GM12878 (cell line): Measurements from ENCODE around the gene ZNF230. TPM values are rescaled to one million over a fixed set of nuclear protein-coding genes. Genes with fewer than 3 reads are reported as not detected.

ENCODE experiments used
- ATAC-seq: fragments of 200-7000 bp; cut with Tn5 transposase; 3 replicates; pipeline ENCODE4 v1.9.1; 2020; ENCODE audit warnings: mild to moderate bottlenecking, moderate library complexity
- BruUV-seq: library from RNA; stranded (reverse); fragments of 400-500 nt; replicated peaks from 2 replicates; lab custom pipeline; 2021; lab: Mats Ljungman, UMichigan
- CTCF ChIA-PET: fragments of 300-600 bp; sonication (Branson Sonifier 250); formaldehyde crosslinking; extraction: SDS; loops from one replicate; lab custom pipeline; 2021; ENCODE audit warnings: inconsistent platforms; lab: Yijun Ruan, JAX
- POLR2A ChIA-PET: fragments of 350-600 bp; formaldehyde crosslinking; extraction: SDS; loops from one replicate; lab custom pipeline; 2021; ENCODE audit warnings: inconsistent platforms; lab: Charles Lee
- RAD21 ChIA-PET: fragments of 300-600 bp; sonication (Branson Sonifier 250); formaldehyde crosslinking; loops from one replicate; lab custom pipeline; 2023; ENCODE audit warnings: antibody characterized with exemption; ENCODE audit not compliant: unreplicated experiment; lab: Charles Lee
- SMC1A ChIA-PET: fragments of 300-600 bp; sonication (Branson Sonifier 250); formaldehyde crosslinking; loops from one replicate; lab custom pipeline; 2023; ENCODE audit not compliant: unreplicated experiment, uncharacterized antibody; lab: Charles Lee
- DNase-seq: peaks from one replicate; pipeline ENCODE4 v3.0.0-alpha.2; 2011; ENCODE audit warnings: low read depth, low spot score
- FAIRE-seq: peaks from 3 replicates; lab custom pipeline; 2011; peaks lifted over from hg19 to GRCh38; lab: Jason Lieb, UNC
- H2AFZ ChIP-seq: 2 replicates; pipeline ENCODE4 v1.6.0; 2011; ENCODE audit warnings: low read depth, low read length, control low read depth; ENCODE audit not compliant: control insufficient read depth
- H3K27ac ChIP-seq: 2 replicates; pipeline ENCODE4 v1.5.1; 2011; ENCODE audit warnings: control low read depth; ENCODE audit not compliant: control insufficient read depth, insufficient read depth
- H3K27me3 ChIP-seq, 2 experiments: replicated peaks in 1 of 2; 2 replicates each; pipeline versions ENCODE4 v1.6.0 to v1.6.1; 2011; ENCODE audit warnings: low read length in 1 of 2; ENCODE audit not compliant: control insufficient read depth in 2 of 2, insufficient read depth in 2 of 2
- H3K36me3 ChIP-seq, 2 experiments: 2 replicates each; pipeline ENCODE4 v1.5.1; 2011; ENCODE audit warnings: low read length in 1 of 2; ENCODE audit not compliant: control insufficient read depth in 2 of 2, insufficient read depth in 2 of 2
- H3K4me1 ChIP-seq: 2 replicates; pipeline ENCODE4 v1.6.1; 2011; ENCODE audit warnings: mild to moderate bottlenecking, low read length, moderate library complexity, mixed read lengths; ENCODE audit not compliant: control insufficient read depth, insufficient read depth
- H3K4me2 ChIP-seq: 2 replicates; pipeline ENCODE4 v1.6.0; 2011; ENCODE audit warnings: control low read depth; ENCODE audit not compliant: control insufficient read depth, insufficient read depth
- H3K4me3 ChIP-seq: fragments of 200-600 bp; sonication (generic); 2 replicates; pipeline ENCODE4 v1.5.1; 2016
- H3K79me2 ChIP-seq: 2 replicates; pipeline ENCODE4 v1.6.0; 2011; ENCODE audit warnings: low read length; ENCODE audit not compliant: control insufficient read depth, insufficient read depth
- H3K9ac ChIP-seq: 2 replicates; pipeline ENCODE4 v1.8.0; 2011; ENCODE audit warnings: low read length, control low read depth, mixed read lengths; ENCODE audit not compliant: control insufficient read depth, insufficient read depth
- H3K9me3 ChIP-seq: replicated peaks from 3 replicates; pipeline ENCODE4 v1.5.1; 2011; ENCODE audit warnings: mild to moderate bottlenecking, low read length; ENCODE audit not compliant: control insufficient read depth, insufficient read depth
- H4K20me1 ChIP-seq: 2 replicates; pipeline ENCODE4 v1.6.0; 2011; ENCODE audit not compliant: control insufficient read depth, insufficient read depth
- BACH1 ChIP-seq: fragments of 450-650 bp; IDR thresholded peaks from 2 replicates; pipeline ENCODE4 v1.6.1; 2017; ENCODE audit warnings: mild to moderate bottlenecking, borderline replicate concordance
- CBX3 ChIP-seq: fragments of 200-600 bp; sonication (generic); IDR thresholded peaks from 2 replicates; pipeline ENCODE4 v1.6.1; 2016; ENCODE audit warnings: low read depth, borderline replicate concordance
- CHD4 ChIP-seq: fragments of 200-600 bp; sonication (generic); IDR thresholded peaks from 2 replicates; pipeline ENCODE4 v1.6.1; 2016; ENCODE audit warnings: mild to moderate bottlenecking
- FOS ChIP-seq: IDR thresholded peaks from 3 replicates; pipeline ENCODE4 v1.6.1; 2011; ENCODE audit warnings: borderline replicate concordance; ENCODE audit not compliant: insufficient read length; ENCODE audit errors: extremely low read depth
- FOXK2 ChIP-seq: fragments of 450-650 bp; IDR thresholded peaks from 2 replicates; pipeline ENCODE4 v1.6.1; 2017; ENCODE audit warnings: mild to moderate bottlenecking, moderate library complexity
- GABPA ChIP-seq: IDR thresholded peaks from 2 replicates; pipeline ENCODE4 v1.6.1; 2014; ENCODE audit warnings: antibody characterized with exemption, low read depth, mild to moderate bottlenecking, inconsistent platforms
- HDAC2 ChIP-seq: fragments of 200-600 bp; sonication (generic); IDR thresholded peaks from 2 replicates; pipeline ENCODE4 v1.6.1; 2017
- KAT2A ChIP-seq: conservative IDR thresholded peaks from 2 replicates; pipeline ENCODE4 v1.6.1; 2011; ENCODE audit warnings: low read depth, low read length; ENCODE audit not compliant: control insufficient read depth
- NFYA ChIP-seq: IDR thresholded peaks from 2 replicates; pipeline ENCODE4 v1.6.1; 2011; ENCODE audit warnings: low read depth, mild to moderate bottlenecking, low read length, improper control_type of control experiment, borderline replicate concordance
- NFYB ChIP-seq: IDR thresholded peaks from 2 replicates; pipeline ENCODE4 v1.6.1; 2011; ENCODE audit warnings: low read depth, mild to moderate bottlenecking, low read length, improper control_type of control experiment, moderate library complexity; ENCODE audit not compliant: insufficient read depth
- SPI1 ChIP-seq: IDR thresholded peaks from 2 replicates; pipeline ENCODE4 v1.6.1; 2011; ENCODE audit warnings: low read depth, mild to moderate bottlenecking, low read length, moderate library complexity, borderline replicate concordance; ENCODE audit not compliant: insufficient read depth
- STAT3 ChIP-seq: IDR thresholded peaks from 2 replicates; pipeline ENCODE4 v1.6.1; 2011; ENCODE audit warnings: low read depth, low read length, improper control_type of control experiment
- TCF12 ChIP-seq: IDR thresholded peaks from 2 replicates; pipeline ENCODE4 v1.6.1; 2011; ENCODE audit warnings: low read depth, mild to moderate bottlenecking, low read length
- ZBED1 ChIP-seq: IDR thresholded peaks from 2 replicates; pipeline ENCODE4 v1.6.1; 2016; ENCODE audit warnings: borderline replicate concordance
- WGBS: methylation state at CpG from one replicate; pipeline ENCODE4 v1.1.6; 2016; ENCODE audit warnings: low lambda C conversion rate; ENCODE audit not compliant: insufficient replicate concordance, insufficient coverage; ENCODE audit errors: missing lambda C conversion rate; 5-methylcytosine and 5-hydroxymethylcytosine counted together
- in situ Hi-C: fragments of 300-500 bp; cut with MboI; formaldehyde crosslinking; loops from 9 replicates; pipeline ENCODE4 v1.14.3; 2018; ENCODE audit warnings: mixed read lengths
- intact Hi-C: fragments of 100-400 bp; cut with micrococcal nuclease; formaldehyde crosslinking; loops from one replicate; pipeline ENCODE4 v1.14.2; 2022; ENCODE audit not compliant: unreplicated experiment
- polyA plus RNA-seq, 11 experiments: library from polyadenylated mRNA; depleted of rRNA in 4 of 11; unstranded in 6 of 11; stranded (reverse) in 5 of 11; fragments of >200 nt; fragmentation: Nextera tagmentation in 4 of 11; fragmentation: Illumina TruSeq in 1 of 11; extraction: Ambion mirVana in 4 of 11; extraction: Trizol in 1 of 11; gene quantifications; 1 replicate in 1 of 11; 2 replicates in 10 of 11; pipeline versions ENCODE4 v1.2.1 to v1.2.3, GENCODE V29; 2011 to 2016; ENCODE audit warnings: inconsistent platforms in 2 of 11, missing spikeins in 2 of 11, low read depth in 1 of 11
- total RNA-seq, 4 experiments: library from RNA; depleted of rRNA in 3 of 4; stranded (reverse); fragments of >200 nt in 3 of 4; fragmentation: Illumina TruSeq in 1 of 4; extraction: Trizol in 1 of 4; gene quantifications; 2 replicates each; pipeline versions ENCODE4 v1.2.1 to v1.2.3, GENCODE V29; 2013 to 2021
- TF ChIP-seq, protein P1 (sequence below): fragments of 450-650 bp; IDR thresholded peaks from 2 replicates; pipeline ENCODE4 v1.6.1; 2017; ENCODE audit warnings: low read depth, mild to moderate bottlenecking, moderate library complexity
- TF ChIP-seq, protein P2 (sequence below): IDR thresholded peaks from 2 replicates; pipeline ENCODE4 v1.6.1; 2011; ENCODE audit warnings: low read depth, mild to moderate bottlenecking, low read length, moderate library complexity, borderline replicate concordance; ENCODE audit errors: extremely low read depth
- TF ChIP-seq, protein P3 (sequence below): fragments of 450-650 bp; IDR thresholded peaks from 2 replicates; pipeline ENCODE4 v1.6.1; 2016; ENCODE audit warnings: mild to moderate bottlenecking
- TF ChIP-seq, protein P4 (sequence below), 3 experiments: IDR thresholded peaks in 2 of 3; conservative IDR thresholded peaks in 1 of 3; 2 replicates each; pipeline ENCODE4 v1.5.1; 2011; ENCODE audit warnings: low read depth in 3 of 3, low read length in 3 of 3, mild to moderate bottlenecking in 3 of 3, control low read depth in 2 of 3, moderate library complexity in 2 of 3, inconsistent platforms in 1 of 3, mixed read lengths in 1 of 3; ENCODE audit not compliant: control insufficient read depth in 2 of 3, insufficient read depth in 1 of 3; ENCODE audit errors: extremely low read depth in 1 of 3
- TF ChIP-seq, protein P5 (sequence below): IDR thresholded peaks from 2 replicates; pipeline ENCODE4 v1.6.1; 2012; ENCODE audit warnings: low read depth, low read length, improper control_type of control experiment

The ZNF230 gene
- total and polyA plus RNA-seq, 10 of the 15 experiments (the other 5 are each of a cell fraction or from before 2014, with no cell fraction given), result 1.8 to 9.1 (median 3.5) TPM

DNA sequence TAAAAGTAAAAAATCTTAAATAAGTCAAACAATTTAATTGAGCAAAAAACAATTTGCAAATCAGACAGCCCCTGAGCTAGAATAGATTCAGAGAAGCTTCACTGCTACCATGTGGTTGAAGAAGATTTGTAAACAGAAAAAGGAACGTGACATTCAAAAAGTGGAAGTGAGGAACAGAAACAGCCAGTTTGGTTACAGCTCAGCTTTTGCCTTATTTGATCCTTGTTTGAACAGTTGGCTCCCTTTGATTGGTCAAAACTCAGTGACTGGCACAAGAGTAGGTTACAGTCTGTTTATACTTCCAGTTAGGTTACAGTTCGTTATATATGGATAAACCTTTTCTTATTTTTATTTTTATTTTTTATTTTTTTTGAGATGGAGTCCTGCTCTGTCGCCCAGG lies 45.9 kb upstream of the ZNF230 start:
- WGBS, result 35% methylated on average over 3 of the region's 3 CpGs
- Histone ChIP-seq H3K9me3 (peaks cover 3% of the 10 kb centered on the region; the same call in 2 of the 3 replicates), H4K20me1 (no peaks in the 10 kb centered on the region), H3K9ac (no peak overlapping the region), H3K4me2 (no peak overlapping the region), H3K36me3 (no peaks in the 10 kb centered on the region), H3K79me2 (no peaks in the 10 kb centered on the region), H3K27ac (no peak overlapping the region), H3K4me3 (no peak overlapping the region), H3K4me1 (no peaks in the 10 kb centered on the region), H3K27me3 (no peaks in the 10 kb centered on the region), H2AFZ (no peak overlapping the region)
- intact Hi-C loops (no loop called here), in situ Hi-C loops (no loop called here)
- ChIA-PET POLR2A (interaction anchor here (0.6 kb wide), 1 partner anchor 1860 kb away, joined by 4 read pairs; no protein-coding TSS in a partner anchor), SMC1A (interaction anchor here (1.2 kb wide), 1 partner anchor 22 kb away, joined by 3 read pairs; the partner anchor contains the start of gene ZNF45), CTCF (interaction anchor here (0.7 to 0.8 kb wide), 2 partner anchors 25 to 907 kb away, joined by 3 read pairs; no protein-coding TSS in a partner anchor), RAD21 (no interaction called here)
- DNase-seq, result no peak
- peak; percentile 52 for ATAC-seq
- no TSS peak for BruUV-seq
- FAIRE-seq, result no peak
- TF ChIP-seq NFYB, result 0 out of 2 replicates have a peak, but pooled peaks have one; percentile 9
- TF ChIP-seq, protein P1, sequence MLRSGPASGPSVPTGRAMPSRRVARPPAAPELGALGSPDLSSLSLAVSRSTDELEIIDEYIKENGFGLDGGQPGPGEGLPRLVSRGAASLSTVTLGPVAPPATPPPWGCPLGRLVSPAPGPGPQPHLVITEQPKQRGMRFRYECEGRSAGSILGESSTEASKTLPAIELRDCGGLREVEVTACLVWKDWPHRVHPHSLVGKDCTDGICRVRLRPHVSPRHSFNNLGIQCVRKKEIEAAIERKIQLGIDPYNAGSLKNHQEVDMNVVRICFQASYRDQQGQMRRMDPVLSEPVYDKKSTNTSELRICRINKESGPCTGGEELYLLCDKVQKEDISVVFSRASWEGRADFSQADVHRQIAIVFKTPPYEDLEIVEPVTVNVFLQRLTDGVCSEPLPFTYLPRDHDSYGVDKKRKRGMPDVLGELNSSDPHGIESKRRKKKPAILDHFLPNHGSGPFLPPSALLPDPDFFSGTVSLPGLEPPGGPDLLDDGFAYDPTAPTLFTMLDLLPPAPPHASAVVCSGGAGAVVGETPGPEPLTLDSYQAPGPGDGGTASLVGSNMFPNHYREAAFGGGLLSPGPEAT, result no peak
- TF ChIP-seq TCF12, result no peak
- TF ChIP-seq, protein P2, sequence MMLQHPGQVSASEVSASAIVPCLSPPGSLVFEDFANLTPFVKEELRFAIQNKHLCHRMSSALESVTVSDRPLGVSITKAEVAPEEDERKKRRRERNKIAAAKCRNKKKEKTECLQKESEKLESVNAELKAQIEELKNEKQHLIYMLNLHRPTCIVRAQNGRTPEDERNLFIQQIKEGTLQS, result no peak
- TF ChIP-seq GABPA, result no peak
- no peak for TF ChIP-seq STAT3
- TF ChIP-seq, protein P3, sequence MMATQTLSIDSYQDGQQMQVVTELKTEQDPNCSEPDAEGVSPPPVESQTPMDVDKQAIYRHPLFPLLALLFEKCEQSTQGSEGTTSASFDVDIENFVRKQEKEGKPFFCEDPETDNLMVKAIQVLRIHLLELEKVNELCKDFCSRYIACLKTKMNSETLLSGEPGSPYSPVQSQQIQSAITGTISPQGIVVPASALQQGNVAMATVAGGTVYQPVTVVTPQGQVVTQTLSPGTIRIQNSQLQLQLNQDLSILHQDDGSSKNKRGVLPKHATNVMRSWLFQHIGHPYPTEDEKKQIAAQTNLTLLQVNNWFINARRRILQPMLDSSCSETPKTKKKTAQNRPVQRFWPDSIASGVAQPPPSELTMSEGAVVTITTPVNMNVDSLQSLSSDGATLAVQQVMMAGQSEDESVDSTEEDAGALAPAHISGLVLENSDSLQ, result peak; percentile 84
- TF ChIP-seq FOXK2, result peak; percentile 41; the same call in 1 of the 2 replicates
- TF ChIP-seq, protein P4, sequence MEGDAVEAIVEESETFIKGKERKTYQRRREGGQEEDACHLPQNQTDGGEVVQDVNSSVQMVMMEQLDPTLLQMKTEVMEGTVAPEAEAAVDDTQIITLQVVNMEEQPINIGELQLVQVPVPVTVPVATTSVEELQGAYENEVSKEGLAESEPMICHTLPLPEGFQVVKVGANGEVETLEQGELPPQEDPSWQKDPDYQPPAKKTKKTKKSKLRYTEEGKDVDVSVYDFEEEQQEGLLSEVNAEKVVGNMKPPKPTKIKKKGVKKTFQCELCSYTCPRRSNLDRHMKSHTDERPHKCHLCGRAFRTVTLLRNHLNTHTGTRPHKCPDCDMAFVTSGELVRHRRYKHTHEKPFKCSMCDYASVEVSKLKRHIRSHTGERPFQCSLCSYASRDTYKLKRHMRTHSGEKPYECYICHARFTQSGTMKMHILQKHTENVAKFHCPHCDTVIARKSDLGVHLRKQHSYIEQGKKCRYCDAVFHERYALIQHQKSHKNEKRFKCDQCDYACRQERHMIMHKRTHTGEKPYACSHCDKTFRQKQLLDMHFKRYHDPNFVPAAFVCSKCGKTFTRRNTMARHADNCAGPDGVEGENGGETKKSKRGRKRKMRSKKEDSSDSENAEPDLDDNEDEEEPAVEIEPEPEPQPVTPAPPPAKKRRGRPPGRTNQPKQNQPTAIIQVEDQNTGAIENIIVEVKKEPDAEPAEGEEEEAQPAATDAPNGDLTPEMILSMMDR (IDR thresholded peaks at IDR 0.05 in 2 of 3, conservative IDR thresholded peaks at IDR 0.05 in 1 of 3; ENCODE audit: control insufficient read depth in 2 of 3, extremely low read depth in 1 of 3, insufficient read depth in 1 of 3, low read depth in 3 of 3, low read length in 3 of 3), result no peak
- TF ChIP-seq CHD4, result no peak
- TF ChIP-seq NFYA, result no peak
- TF ChIP-seq, protein P5, sequence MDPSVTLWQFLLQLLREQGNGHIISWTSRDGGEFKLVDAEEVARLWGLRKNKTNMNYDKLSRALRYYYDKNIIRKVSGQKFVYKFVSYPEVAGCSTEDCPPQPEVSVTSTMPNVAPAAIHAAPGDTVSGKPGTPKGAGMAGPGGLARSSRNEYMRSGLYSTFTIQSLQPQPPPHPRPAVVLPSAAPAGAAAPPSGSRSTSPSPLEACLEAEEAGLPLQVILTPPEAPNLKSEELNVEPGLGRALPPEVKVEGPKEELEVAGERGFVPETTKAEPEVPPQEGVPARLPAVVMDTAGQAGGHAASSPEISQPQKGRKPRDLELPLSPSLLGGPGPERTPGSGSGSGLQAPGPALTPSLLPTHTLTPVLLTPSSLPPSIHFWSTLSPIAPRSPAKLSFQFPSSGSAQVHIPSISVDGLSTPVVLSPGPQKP, result no peak
- TF ChIP-seq HDAC2, result no peak
- no peak for TF ChIP-seq ZBED1
- TF ChIP-seq FOS, result no peak
- no peak for TF ChIP-seq KAT2A
- peak; percentile 87 for TF ChIP-seq SPI1
- no peak for TF ChIP-seq BACH1
- TF ChIP-seq CBX3, result no peak
